Esophagus muscularis mucosa (tissue), 4 donors: ENCODE measurements around the gene PRM3. TPM values are rescaled to one million over a fixed set of nuclear protein-coding genes. Genes with fewer than 3 reads are reported as not detected.

Source experiments
- DNase-seq: peaks from one replicate; pipeline ENCODE4 v3.0.0-alpha.2; 2017; ENCODE audit errors: extremely low spot score
- H3K27ac ChIP-seq, 4 donors: fragments of 200-600 bp; sonication (generic); replicated peaks in 1 of 4; 1 replicate in 3 of 4; 2 replicates in 1 of 4; pipeline ENCODE4 v1.5.1; 2016 to 2019; ENCODE audit warnings: mild to moderate bottlenecking in 1 of 4
- H3K27me3 ChIP-seq, 4 donors: fragments of 200-600 bp; sonication (generic); one replicate each; pipeline versions ENCODE4 v1.5.1 to v1.6.0; 2016 to 2019
- H3K36me3 ChIP-seq, 4 donors: fragments of 200-600 bp; sonication (generic); one replicate each; pipeline ENCODE4 v1.5.1; 2016 to 2019
- H3K4me1 ChIP-seq, 4 donors: fragments of 200-600 bp; sonication (generic); one replicate each; pipeline ENCODE4 v1.5.1; 2016 to 2019
- H3K4me3 ChIP-seq, 4 donors: fragments of 200-600 bp; sonication (generic); 1 replicate in 2 of 4; 2 replicates in 2 of 4; pipeline ENCODE4 v1.5.1; 2016 to 2019; ENCODE audit warnings: mild to moderate bottlenecking in 4 of 4, moderate library complexity in 1 of 4
- H3K9me3 ChIP-seq, 4 donors: fragments of 200-600 bp; sonication (generic); 1 replicate in 3 of 4; 2 replicates in 1 of 4; pipeline ENCODE4 v1.5.1; 2016 to 2019
- CTCF ChIP-seq, 3 experiments: fragments of 200-600 bp in 2 of 3; fragments of 450-650 bp in 1 of 3; sonication (generic) in 2 of 3; IDR thresholded peaks; one replicate each; pipeline ENCODE4 v1.5.1; 2017 to 2019; ENCODE audit warnings: antibody characterized with exemption in 3 of 3, mild to moderate bottlenecking in 2 of 3, moderate library complexity in 1 of 3
- EP300 ChIP-seq: sonication (generic); formaldehyde crosslinking; IDR thresholded peaks from one replicate; pipeline ENCODE4 v1.6.1; 2017; ENCODE audit warnings: antibody characterized with exemption
- POLR2A ChIP-seq: fragments of 450-650 bp; IDR thresholded peaks from one replicate; pipeline ENCODE4 v1.6.1; 2017; ENCODE audit warnings: antibody characterized with exemption, moderate library complexity, mild to moderate bottlenecking, low read depth
- POLR2AphosphoS5 ChIP-seq, 2 donors: sonication (generic); formaldehyde crosslinking; IDR thresholded peaks; one replicate each; pipeline ENCODE4 v1.6.1; 2017; ENCODE audit warnings: antibody characterized with exemption in 2 of 2
- WGBS: methylation state at CpG from one replicate; pipeline ENCODE4 v1.1.5; 2018; 5-methylcytosine and 5-hydroxymethylcytosine counted together
- intact Hi-C: fragments of 100-400 bp; cut with DNase I; formaldehyde crosslinking; loops from one replicate; pipeline ENCODE4 v1.15.1; 2023
- total RNA-seq, 4 donors: library from RNA; depleted of rRNA; stranded (reverse); fragments of >200 nt; gene quantifications; one replicate each; pipeline versions ENCODE4 v1.1.0 to v1.2.1, GENCODE V29; 2016

Gene PRM3
- total RNA-seq, 4 donors from 2014 or later, result not detected

- Histone ChIP-seq H3K9me3 (no peaks in the 10 kb centered on the region), H3K4me3 (no peak overlapping the region), H3K4me1 (peaks cover 13 to 15% (median 14%) of the 10 kb centered on the region in 4 donors), H3K27ac (no peak overlapping the region), H3K27me3 (no peaks in the 10 kb centered on the region), H3K36me3 (no peaks in the 10 kb centered on the region)
- 94% methylated on average over 5 of the region's 5 CpGs for WGBS
- TF ChIP-seq CTCF (IDR thresholded peaks at IDR 0.05) (no peak), POLR2AphosphoS5 (IDR thresholded peaks at IDR 0.05) (no peak), POLR2A (no peak), EP300 (no peak)
- intact Hi-C loops, result no loop called here
- no peak for DNase-seq
Observed at GRCh38 chr16:11298143-11298900, 24.9 kb upstream of the PRM3 start.

- peaks cover 13 to 15% (median 14%) of the 10 kb centered on the region in 4 donors for H3K4me1 ChIP-seq
- no peak for DNase-seq
- TF ChIP-seq CTCF (IDR thresholded peaks at IDR 0.05) (no peak), POLR2AphosphoS5 (IDR thresholded peaks at IDR 0.05) (no peak), POLR2A (no peak), EP300 (no peak)
- no peak overlapping the region for H3K27ac ChIP-seq
- H3K36me3 ChIP-seq, result no peaks in the 10 kb centered on the region
- intact Hi-C loops, result no loop called here
- H3K27me3 ChIP-seq, result no peaks in the 10 kb centered on the region
- H3K9me3 ChIP-seq, result no peaks in the 10 kb centered on the region
- peak overlapping the region; percentile 31 to 45 (median 36) for H3K4me3 ChIP-seq
- WGBS, result 14% methylated on average over 19 of the region's 19 CpGs
Observed at GRCh38 chr16:11297492-11298142, 24.2 kb upstream of the PRM3 start.

- Histone ChIP-seq H3K4me3 (peak overlapping the region in 3 of 4 donors; percentile 31 to 45 (median 36)), H3K36me3 (no peaks in the 10 kb centered on the region), H3K9me3 (no peaks in the 10 kb centered on the region), H3K4me1 (peaks cover 13 to 15% (median 14%) of the 10 kb centered on the region in 4 donors), H3K27me3 (no peaks in the 10 kb centered on the region), H3K27ac (no peak overlapping the region)
- intact Hi-C loops, result no loop called here
- no peak for DNase-seq
- TF ChIP-seq POLR2AphosphoS5 (IDR thresholded peaks at IDR 0.05), result no peak
- no peak for TF ChIP-seq CTCF (IDR thresholded peaks at IDR 0.05)
- no peak for TF ChIP-seq EP300
- no peak for TF ChIP-seq POLR2A
- 47% methylated on average over 9 of the region's 10 CpGs for WGBS
Observed at GRCh38 chr16:11296706-11297491, 23.5 kb upstream of the PRM3 start.

GRCh38 chr16:11296351-11296705 lies 22.9 kb upstream of the PRM3 start:
- H3K4me1 ChIP-seq, result peaks cover 13 to 15% (median 14%) of the 10 kb centered on the region in 4 donors
- WGBS, result 94% methylated on average over 3 of the region's 3 CpGs
- no peak overlapping the region for H3K27ac ChIP-seq
- TF ChIP-seq POLR2A, result no peak
- TF ChIP-seq EP300, result no peak
- TF ChIP-seq CTCF (IDR thresholded peaks at IDR 0.05), result no peak
- no peak for TF ChIP-seq POLR2AphosphoS5 (IDR thresholded peaks at IDR 0.05)
- intact Hi-C loops, result no loop called here
- no peak overlapping the region for H3K4me3 ChIP-seq
- no peaks in the 10 kb centered on the region for H3K36me3 ChIP-seq
- DNase-seq, result no peak
- no peaks in the 10 kb centered on the region for H3K9me3 ChIP-seq
- H3K27me3 ChIP-seq, result no peaks in the 10 kb centered on the region
